ENCODE measurements around the gene HS2ST1.

DNA sequence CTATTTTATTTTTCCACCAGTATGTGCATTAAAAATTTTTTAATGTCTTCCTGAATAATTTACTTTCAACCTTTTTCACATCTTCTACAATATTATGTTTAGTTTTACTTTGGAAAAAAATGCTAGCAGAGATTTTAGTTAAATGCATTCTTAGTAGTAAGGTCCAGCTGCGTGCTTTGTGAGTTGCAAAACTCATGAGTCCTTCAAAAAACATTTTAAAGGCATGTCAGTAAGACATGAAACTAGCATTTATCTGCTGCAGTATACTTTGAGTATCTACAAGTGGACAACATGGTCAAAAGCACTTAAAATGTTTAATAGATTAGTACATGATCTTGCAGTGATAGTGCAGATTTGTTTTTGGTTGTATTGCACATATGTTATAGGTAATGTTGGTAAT is 139.0 kb downstream of the HS2ST1 start:
- TF ChIP-seq, protein P1, sequence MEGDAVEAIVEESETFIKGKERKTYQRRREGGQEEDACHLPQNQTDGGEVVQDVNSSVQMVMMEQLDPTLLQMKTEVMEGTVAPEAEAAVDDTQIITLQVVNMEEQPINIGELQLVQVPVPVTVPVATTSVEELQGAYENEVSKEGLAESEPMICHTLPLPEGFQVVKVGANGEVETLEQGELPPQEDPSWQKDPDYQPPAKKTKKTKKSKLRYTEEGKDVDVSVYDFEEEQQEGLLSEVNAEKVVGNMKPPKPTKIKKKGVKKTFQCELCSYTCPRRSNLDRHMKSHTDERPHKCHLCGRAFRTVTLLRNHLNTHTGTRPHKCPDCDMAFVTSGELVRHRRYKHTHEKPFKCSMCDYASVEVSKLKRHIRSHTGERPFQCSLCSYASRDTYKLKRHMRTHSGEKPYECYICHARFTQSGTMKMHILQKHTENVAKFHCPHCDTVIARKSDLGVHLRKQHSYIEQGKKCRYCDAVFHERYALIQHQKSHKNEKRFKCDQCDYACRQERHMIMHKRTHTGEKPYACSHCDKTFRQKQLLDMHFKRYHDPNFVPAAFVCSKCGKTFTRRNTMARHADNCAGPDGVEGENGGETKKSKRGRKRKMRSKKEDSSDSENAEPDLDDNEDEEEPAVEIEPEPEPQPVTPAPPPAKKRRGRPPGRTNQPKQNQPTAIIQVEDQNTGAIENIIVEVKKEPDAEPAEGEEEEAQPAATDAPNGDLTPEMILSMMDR (conservative IDR thresholded peaks at IDR 0.05; ENCODE audit: low read depth, low read length) = no peak
- TF ChIP-seq EZH2 (IDR thresholded peaks at IDR 0.05; ENCODE audit: borderline replicate concordance, low read depth, low read length, poor library complexity, severe bottlenecking) = no peak

Measured in A673 (cell line).